Ascending aorta (tissue), 2 donors: ENCODE results near the gene PVALEF. TPM values are rescaled to one million over a fixed set of nuclear protein-coding genes. Genes with fewer than 3 reads are reported as not detected.

Experiments
- DNase-seq, 2 donors: peaks; one replicate each; pipeline ENCODE4 v3.0.0-alpha.2; 2019; ENCODE audit warnings: low spot score in 2 of 2
- H3K27ac ChIP-seq, 2 donors: fragments of 200-600 bp; sonication (generic); one replicate each; pipeline ENCODE4 v1.5.1; 2016 to 2017; ENCODE audit warnings: mild to moderate bottlenecking in 1 of 2
- H3K27me3 ChIP-seq: fragments of 200-600 bp; sonication (generic); one replicate; pipeline ENCODE4 v1.5.1; 2017
- H3K36me3 ChIP-seq, 2 donors: fragments of 200-600 bp; sonication (generic); one replicate each; pipeline ENCODE4 v1.5.1; 2016
- H3K4me1 ChIP-seq, 2 donors: fragments of 200-600 bp; sonication (generic); one replicate each; pipeline ENCODE4 v1.5.1; 2016 to 2017; ENCODE audit warnings: mild to moderate bottlenecking in 1 of 2
- H3K4me3 ChIP-seq, 2 donors: fragments of 200-600 bp; sonication (generic); one replicate each; pipeline ENCODE4 v1.5.1; 2016 to 2017; ENCODE audit warnings: mild to moderate bottlenecking in 1 of 2
- H3K9me3 ChIP-seq, 2 donors: fragments of 200-600 bp; sonication (generic); one replicate each; pipeline ENCODE4 v1.5.1; 2016
- CTCF ChIP-seq, 3 experiments: fragments of 200-600 bp in 2 of 3; fragments of 450-650 bp in 1 of 3; sonication (generic) in 2 of 3; IDR thresholded peaks; one replicate each; pipeline ENCODE4 v1.5.1; 2016 to 2019; ENCODE audit warnings: antibody characterized with exemption in 3 of 3, mild to moderate bottlenecking in 1 of 3, moderate library complexity in 1 of 3
- intact Hi-C: fragments of 100-400 bp; cut with DNase I; formaldehyde crosslinking; loops from one replicate; pipeline ENCODE4 v1.15.1; 2023
- total RNA-seq: library from RNA; depleted of rRNA; stranded (reverse); fragments of >200 nt; gene quantifications from one replicate; pipeline ENCODE4 v1.1.0, GENCODE V29; 2016

The PVALEF gene
- total RNA-seq, 1 donor from 2014 or later = not detected

DNA sequence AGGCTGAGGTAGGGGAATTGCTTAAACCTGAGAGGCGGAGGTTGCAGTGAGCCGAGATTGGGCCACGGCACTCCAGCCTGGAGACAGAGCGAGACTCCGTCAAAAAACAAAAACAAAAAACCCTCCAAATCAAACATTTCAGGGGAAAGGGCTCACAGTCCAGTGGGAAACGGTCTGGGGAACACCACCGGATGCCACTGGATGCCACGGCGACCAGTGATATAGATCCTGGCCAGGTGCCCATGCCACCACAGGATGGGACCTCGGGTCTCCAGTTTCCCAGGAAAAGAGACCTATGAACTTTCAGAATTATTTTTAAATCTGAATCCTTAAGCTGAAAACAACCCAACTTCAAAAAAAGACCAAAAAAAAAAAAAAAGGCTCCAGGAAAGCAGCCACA, 45.2 kb downstream of the PVALEF start:
- TF ChIP-seq CTCF (IDR thresholded peaks at IDR 0.05) = no peak
- peak overlapping the region in 1 of 2 donors; percentile 33 for H3K4me3 ChIP-seq
- peak overlapping the region; percentile 6 to 40 for H3K27ac ChIP-seq
- no peaks in the 10 kb centered on the region for H3K27me3 ChIP-seq
- H3K4me1 ChIP-seq = peaks cover 0 to 6% of the 10 kb centered on the region in 2 donors
- no peak for DNase-seq
- H3K9me3 ChIP-seq = no peaks in the 10 kb centered on the region
- intact Hi-C loops = no loop called here
- H3K36me3 ChIP-seq = no peaks in the 10 kb centered on the region

DNA sequence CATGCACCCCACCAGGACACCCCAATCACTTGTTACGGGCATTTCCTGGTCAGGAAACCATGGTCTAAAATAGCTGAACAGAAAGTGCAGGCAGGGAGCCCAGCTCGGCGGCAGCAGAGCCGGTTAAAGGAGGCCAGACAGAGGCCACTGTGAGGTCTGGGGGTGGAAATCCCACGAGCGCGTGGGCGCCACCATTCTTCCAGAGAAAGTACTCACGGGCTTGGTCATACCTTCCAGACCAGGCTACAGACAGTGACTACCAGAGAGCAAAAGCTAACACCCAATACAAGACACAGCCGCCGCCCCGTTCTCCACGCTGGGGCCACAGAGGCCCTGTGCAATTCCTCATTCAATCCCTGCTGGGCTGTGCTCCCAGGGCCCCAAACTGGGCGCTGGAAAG, 45.6 kb downstream of the PVALEF start:
- Histone ChIP-seq H3K4me1 (peaks cover 0 to 6% of the 10 kb centered on the region in 2 donors), H3K4me3 (peak overlapping the region in 1 of 2 donors; percentile 33), H3K9me3 (no peaks in the 10 kb centered on the region), H3K36me3 (no peaks in the 10 kb centered on the region), H3K27ac (peak overlapping the region; percentile 6 to 40), H3K27me3 (no peaks in the 10 kb centered on the region)
- intact Hi-C loops = no loop called here
- no peak for TF ChIP-seq CTCF (IDR thresholded peaks at IDR 0.05)
- DNase-seq = no peak

GRCh38 chr17:81212365-81212764, 47.1 kb downstream of the PVALEF start:
- Histone ChIP-seq H3K36me3 (no peaks in the 10 kb centered on the region), H3K4me1 (peaks cover 0 to 6% of the 10 kb centered on the region in 2 donors), H3K4me3 (no peak overlapping the region), H3K27ac (no peak overlapping the region), H3K27me3 (no peaks in the 10 kb centered on the region), H3K9me3 (no peaks in the 10 kb centered on the region)
- no peak for DNase-seq
- TF ChIP-seq CTCF (IDR thresholded peaks at IDR 0.05) = no peak
- intact Hi-C loops = no loop called here

DNA sequence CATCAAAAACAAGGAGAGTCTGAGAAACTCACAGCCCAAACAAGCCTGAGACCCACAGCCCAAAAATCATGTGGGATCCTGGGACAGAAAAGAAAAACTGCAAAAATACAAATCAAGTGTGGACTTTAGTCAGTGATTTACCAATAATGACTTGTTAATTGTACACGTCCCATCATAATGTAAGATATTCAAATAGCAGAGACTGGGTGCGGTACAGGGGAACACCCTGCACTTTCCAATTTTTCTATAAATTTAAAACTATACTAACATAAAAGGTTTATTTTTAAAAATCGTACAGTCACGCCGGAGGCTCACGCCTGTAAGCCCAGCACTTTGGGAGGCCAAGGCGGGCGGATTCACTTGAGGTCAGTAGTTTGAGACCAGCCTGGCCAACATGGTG, 48.7 kb downstream of the PVALEF start:
- H3K9me3 ChIP-seq = no peaks in the 10 kb centered on the region
- H3K36me3 ChIP-seq = no peaks in the 10 kb centered on the region
- H3K27me3 ChIP-seq = no peaks in the 10 kb centered on the region
- H3K27ac ChIP-seq = no peak overlapping the region
- H3K4me1 ChIP-seq = peaks cover 0 to 6% of the 10 kb centered on the region in 2 donors
- intact Hi-C loops = no loop called here
- DNase-seq = no peak
- TF ChIP-seq CTCF (IDR thresholded peaks at IDR 0.05) = no peak
- H3K4me3 ChIP-seq = no peak overlapping the region

GRCh38 chr17:81217491-81217890, 52.2 kb downstream of the PVALEF start:
- TF ChIP-seq CTCF (IDR thresholded peaks at IDR 0.05) = no peak
- H3K9me3 ChIP-seq = no peaks in the 10 kb centered on the region
- intact Hi-C loops = no loop called here
- no peak overlapping the region for H3K4me3 ChIP-seq
- no peak for DNase-seq
- H3K4me1 ChIP-seq = peaks cover 0 to 11% of the 10 kb centered on the region in 2 donors
- no peak overlapping the region for H3K27ac ChIP-seq
- no peaks in the 10 kb centered on the region for H3K36me3 ChIP-seq
- H3K27me3 ChIP-seq = no peaks in the 10 kb centered on the region

- Histone ChIP-seq H3K27ac (no peak overlapping the region), H3K27me3 (no peaks in the 10 kb centered on the region), H3K4me1 (peaks cover 0 to 14% of the 10 kb centered on the region in 2 donors), H3K9me3 (no peaks in the 10 kb centered on the region), H3K4me3 (no peak overlapping the region), H3K36me3 (no peaks in the 10 kb centered on the region)
- intact Hi-C loops = no loop called here
- no peak for TF ChIP-seq CTCF (IDR thresholded peaks at IDR 0.05)
- DNase-seq = no peak
Observed at GRCh38 chr17:81218459-81218858, 53.2 kb downstream of the PVALEF start.
